DOHH2 (cell line): ENCODE results near the gene SERPINA5.

Source experiments
- H3F3A ChIP-seq: fragments of 200-600 bp; sonication (generic), shearing (Covaris generic); 2 replicates; pipeline ENCODE4 v1.6.0; 2016; ENCODE audit warnings: antibody characterized with exemption, mild to moderate bottlenecking; ENCODE audit not compliant: control insufficient read depth, insufficient read depth
- H3K27ac ChIP-seq: fragments of 200-600 bp; sonication (generic); 2 replicates; pipeline ENCODE4 v1.5.1; 2014; ENCODE audit warnings: low read depth, mild to moderate bottlenecking, low read length, moderate library complexity
- H3K27me3 ChIP-seq: fragments of 200-600 bp; sonication (generic); 2 replicates; pipeline ENCODE4 v1.6.1; 2014; ENCODE audit warnings: mild to moderate bottlenecking, low read length, mixed read lengths; ENCODE audit not compliant: control insufficient read depth
- H3K36me3 ChIP-seq: fragments of 200-600 bp; sonication (generic); 2 replicates; pipeline ENCODE4 v1.6.1; 2014; ENCODE audit warnings: mild to moderate bottlenecking, low read length, moderate library complexity, mixed read lengths; ENCODE audit not compliant: control insufficient read depth
- H3K4me1 ChIP-seq: fragments of 200-600 bp; sonication (generic); 2 replicates; pipeline ENCODE4 v1.6.1; 2014; ENCODE audit warnings: mild to moderate bottlenecking, low read length, mixed read lengths; ENCODE audit not compliant: control insufficient read depth
- H3K4me2 ChIP-seq: fragments of 200-600 bp; sonication (generic); 2 replicates; pipeline ENCODE4 v1.6.0; 2014; ENCODE audit warnings: mild to moderate bottlenecking, low read length, moderate library complexity
- H3K4me3 ChIP-seq: fragments of 200-600 bp; sonication (generic); 2 replicates; pipeline ENCODE4 v1.5.1; 2014; ENCODE audit warnings: mild to moderate bottlenecking, low read length, mixed read lengths
- H3K79me2 ChIP-seq: fragments of 200-600 bp; sonication (generic); 2 replicates; pipeline ENCODE4 v1.6.1; 2014; ENCODE audit warnings: mild to moderate bottlenecking, low read length, mixed read lengths; ENCODE audit not compliant: control insufficient read depth
- H3K9me2 ChIP-seq: fragments of 200-600 bp; sonication (generic); replicated peaks from 2 replicates; pipeline ENCODE4 v1.6.1; 2014; ENCODE audit warnings: mild to moderate bottlenecking, low read length, mixed read lengths; ENCODE audit not compliant: control insufficient read depth
- H3K9me3 ChIP-seq: fragments of 200-600 bp; sonication (generic); 2 replicates; pipeline ENCODE4 v1.6.1; 2014; ENCODE audit warnings: antibody characterized with exemption, low read length, mixed read lengths; ENCODE audit not compliant: control insufficient read depth, insufficient read depth
- H4K20me1 ChIP-seq: fragments of 200-600 bp; sonication (generic); 2 replicates; pipeline ENCODE4 v1.6.0; 2014; ENCODE audit warnings: low read depth, mild to moderate bottlenecking, antibody characterized with exemption, low read length, moderate library complexity; ENCODE audit not compliant: control insufficient read depth, insufficient read depth
- EZH2phosphoT487 ChIP-seq: fragments of 200-600 bp; sonication (generic); IDR thresholded peaks from 2 replicates; pipeline ENCODE4 v1.6.1; 2017; ENCODE audit warnings: borderline replicate concordance, mild to moderate bottlenecking, antibody characterized with exemption, low read length, moderate library complexity, mixed read lengths
- TF ChIP-seq, protein P1 (sequence below): fragments of 200-600 bp; sonication (generic); IDR thresholded peaks from one replicate; pipeline ENCODE4 v1.5.1; 2014; ENCODE audit warnings: antibody characterized with exemption, mild to moderate bottlenecking, low read depth, low read length; ENCODE audit not compliant: poor library complexity, severe bottlenecking

Gene SERPINA5

DNA sequence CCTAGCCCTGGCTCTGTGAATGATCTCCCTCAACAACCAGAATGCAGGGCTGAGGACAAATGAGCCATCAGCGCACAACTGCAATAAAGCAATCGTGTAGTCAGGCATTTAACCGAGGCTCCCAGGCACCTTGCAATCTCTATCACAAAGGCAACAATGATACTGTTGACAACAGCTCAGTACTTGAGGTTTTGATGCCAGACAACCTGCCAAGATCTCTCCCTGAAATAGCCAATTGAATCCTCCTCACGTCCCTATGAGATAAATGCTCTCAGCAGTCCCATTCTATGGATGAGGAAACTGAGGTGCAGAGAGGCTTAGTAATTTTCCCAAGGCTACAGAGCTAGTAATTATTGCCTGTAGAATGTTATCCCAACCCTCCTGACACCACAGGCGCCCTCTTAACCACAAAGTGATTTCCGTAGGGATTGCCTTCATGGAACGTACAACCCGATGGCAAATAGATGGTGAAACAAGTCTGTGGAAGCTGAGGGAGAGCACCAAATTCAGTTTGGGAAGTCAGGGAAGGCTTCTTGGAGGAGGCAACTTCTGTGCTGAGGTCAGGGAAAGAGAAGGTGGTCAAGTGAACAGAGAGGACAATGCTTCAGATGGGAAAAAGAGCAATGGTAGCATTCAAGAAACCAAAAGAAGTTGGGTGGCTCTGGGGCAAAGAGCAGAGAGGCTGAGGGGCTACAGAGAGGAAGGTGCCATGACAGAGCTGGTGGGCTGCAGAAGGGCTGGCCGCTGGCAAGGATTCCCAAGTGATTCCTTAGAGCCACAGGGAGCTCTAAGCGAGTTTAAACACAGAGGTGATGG, 43.5 kb downstream of the SERPINA5 start:
- Histone ChIP-seq H3K9me2 (no peaks in the 10 kb centered on the region), H3K79me2 (no peaks in the 10 kb centered on the region), H3K4me1 (no peaks in the 10 kb centered on the region), H3K27ac (no peak overlapping the region), H3K4me3 (no peak overlapping the region), H3K4me2 (no peak overlapping the region), H3K36me3 (no peaks in the 10 kb centered on the region), H3F3A (no peaks in the 10 kb centered on the region), H4K20me1 (no peaks in the 10 kb centered on the region), H3K9me3 (no peaks in the 10 kb centered on the region), H3K27me3 (peaks cover 14% of the 10 kb centered on the region)
- TF ChIP-seq, protein P1, sequence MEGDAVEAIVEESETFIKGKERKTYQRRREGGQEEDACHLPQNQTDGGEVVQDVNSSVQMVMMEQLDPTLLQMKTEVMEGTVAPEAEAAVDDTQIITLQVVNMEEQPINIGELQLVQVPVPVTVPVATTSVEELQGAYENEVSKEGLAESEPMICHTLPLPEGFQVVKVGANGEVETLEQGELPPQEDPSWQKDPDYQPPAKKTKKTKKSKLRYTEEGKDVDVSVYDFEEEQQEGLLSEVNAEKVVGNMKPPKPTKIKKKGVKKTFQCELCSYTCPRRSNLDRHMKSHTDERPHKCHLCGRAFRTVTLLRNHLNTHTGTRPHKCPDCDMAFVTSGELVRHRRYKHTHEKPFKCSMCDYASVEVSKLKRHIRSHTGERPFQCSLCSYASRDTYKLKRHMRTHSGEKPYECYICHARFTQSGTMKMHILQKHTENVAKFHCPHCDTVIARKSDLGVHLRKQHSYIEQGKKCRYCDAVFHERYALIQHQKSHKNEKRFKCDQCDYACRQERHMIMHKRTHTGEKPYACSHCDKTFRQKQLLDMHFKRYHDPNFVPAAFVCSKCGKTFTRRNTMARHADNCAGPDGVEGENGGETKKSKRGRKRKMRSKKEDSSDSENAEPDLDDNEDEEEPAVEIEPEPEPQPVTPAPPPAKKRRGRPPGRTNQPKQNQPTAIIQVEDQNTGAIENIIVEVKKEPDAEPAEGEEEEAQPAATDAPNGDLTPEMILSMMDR: no peak
- TF ChIP-seq EZH2phosphoT487: no peak

- no peak for TF ChIP-seq EZH2phosphoT487
- TF ChIP-seq, protein P1: no peak
- H3F3A ChIP-seq: no peaks in the 10 kb centered on the region
Measured at GRCh38 chr14:94625353-94625635, 44.1 kb downstream of the SERPINA5 start.

DNA sequence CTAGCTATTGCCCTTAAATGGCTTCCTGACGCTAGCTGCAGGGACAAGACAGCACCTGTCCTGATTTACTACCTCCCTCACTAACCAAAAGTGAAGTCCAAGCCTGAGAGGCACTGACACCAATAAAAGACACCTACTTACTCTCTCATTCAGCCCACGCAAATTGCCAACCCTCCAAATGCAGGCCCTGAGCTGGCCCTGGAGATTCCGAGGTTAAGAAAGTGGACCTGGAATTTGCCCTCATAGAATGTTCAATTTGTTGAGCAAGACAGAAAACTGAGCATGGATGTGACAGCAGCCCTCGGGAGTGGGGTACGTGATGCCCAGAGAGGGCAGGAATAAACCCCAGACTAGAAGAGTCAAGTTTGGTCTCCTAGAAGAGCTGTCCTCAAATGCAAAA, 47.4 kb downstream of the SERPINA5 start:
- H3K4me2 ChIP-seq: no peak overlapping the region
- H3F3A ChIP-seq: no peaks in the 10 kb centered on the region
- H3K4me3 ChIP-seq: no peak overlapping the region
- no peaks in the 10 kb centered on the region for H3K79me2 ChIP-seq
- no peaks in the 10 kb centered on the region for H3K36me3 ChIP-seq
- H3K4me1 ChIP-seq: no peaks in the 10 kb centered on the region
- H3K27ac ChIP-seq: no peak overlapping the region
- TF ChIP-seq, protein P1: no peak
- no peak for TF ChIP-seq EZH2phosphoT487
- H4K20me1 ChIP-seq: no peaks in the 10 kb centered on the region
- no peaks in the 10 kb centered on the region for H3K9me3 ChIP-seq
- no peaks in the 10 kb centered on the region for H3K9me2 ChIP-seq
- H3K27me3 ChIP-seq: peaks cover 10% of the 10 kb centered on the region

More at GRCh38 chr14:94625353-94625635, 44.1 kb downstream of the SERPINA5 start:
- Histone ChIP-seq H3K9me3 (no peaks in the 10 kb centered on the region), H4K20me1 (no peaks in the 10 kb centered on the region), H3K4me1 (no peaks in the 10 kb centered on the region), H3K27ac (no peak overlapping the region), H3K36me3 (no peaks in the 10 kb centered on the region), H3K4me2 (no peak overlapping the region), H3K4me3 (no peak overlapping the region), H3K27me3 (peaks cover 14% of the 10 kb centered on the region), H3K79me2 (no peaks in the 10 kb centered on the region), H3K9me2 (no peaks in the 10 kb centered on the region)
